HG03060 (cell line): ENCODE results near the gene FNDC3B.
A peak's percentile ranks its signal among the peaks of the same experiment; 100 is the strongest.
"Not testable (repeated sequence)": the region's sequence is repeated elsewhere in the genome, so short reads cannot be mapped to it uniquely, and the experiment has no call there.

Experiments used
- ATAC-seq: cut with Tn5 transposase; IDR thresholded peaks from one replicate; pipeline ENCODE4 v1.9.1; 2021; ENCODE audit warnings: low read depth, moderate number of reproducible peaks; ENCODE audit not compliant: unreplicated experiment

The FNDC3B gene

GRCh38 chr3:172039436-172040077 is at the start of gene FNDC3B:
TSS of gene FNDC3B (plus strand) at chr3:172039578. CDS start at chr3:172112480, 72,902 bp downstream.
- peak; percentile 66 for ATAC-seq

- not testable (repeated sequence) for ATAC-seq
Observed at GRCh38 chr3:171990239-171990638, 49.1 kb upstream of the FNDC3B start.

GRCh38 chr3:171991166-171991565 is 48.2 kb upstream of the FNDC3B start:
- no peak for ATAC-seq

- no peak for ATAC-seq
Observed at GRCh38 chr3:171994646-171995428, 44.5 kb upstream of the FNDC3B start.

- ATAC-seq: no peak
Observed at GRCh38 chr3:171995486-171995885, 43.9 kb upstream of the FNDC3B start.

GRCh38 chr3:171996178-171996817 is 43.1 kb upstream of the FNDC3B start:
- ATAC-seq: no peak

- not testable (repeated sequence) for ATAC-seq
Observed at GRCh38 chr3:171998731-171999130, 40.6 kb upstream of the FNDC3B start.

GRCh38 chr3:172001616-172002015 is 37.8 kb upstream of the FNDC3B start:
- ATAC-seq: not testable (repeated sequence)

GRCh38 chr3:172002512-172003078 is 36.8 kb upstream of the FNDC3B start:
- ATAC-seq: no peak

- ATAC-seq: no peak
Observed at GRCh38 chr3:172003146-172003545, 36.2 kb upstream of the FNDC3B start.

- no peak for ATAC-seq
Observed at GRCh38 chr3:172007065-172007370, 32.4 kb upstream of the FNDC3B start.

- ATAC-seq: no peak
Observed at GRCh38 chr3:172009803-172010202, 29.6 kb upstream of the FNDC3B start.

GRCh38 chr3:172012775-172013174 is 26.6 kb upstream of the FNDC3B start:
- no peak for ATAC-seq

- no peak for ATAC-seq
Observed at GRCh38 chr3:172014145-172014544, 25.2 kb upstream of the FNDC3B start.

GRCh38 chr3:172018364-172018763 is 21.0 kb upstream of the FNDC3B start:
- ATAC-seq: no peak

- no peak for ATAC-seq
Observed at GRCh38 chr3:172020763-172021162, 18.6 kb upstream of the FNDC3B start.

- no peak for ATAC-seq
Observed at GRCh38 chr3:172021164-172021563, 18.2 kb upstream of the FNDC3B start.

- ATAC-seq: no peak
Observed at GRCh38 chr3:172021859-172022258, 17.5 kb upstream of the FNDC3B start.

GRCh38 chr3:172023915-172024314 is 15.5 kb upstream of the FNDC3B start:
- no peak for ATAC-seq

GRCh38 chr3:172024679-172025078 is 14.7 kb upstream of the FNDC3B start:
- no peak for ATAC-seq

GRCh38 chr3:172029425-172030098 is 9.8 kb upstream of the FNDC3B start:
- ATAC-seq: no peak
